NCI-H146 treated with DMSO at 0.1 percent for 48 hours (cell line): ENCODE data around the gene FREY1.

Experiments used
- DNase-seq: peaks from one replicate; lab custom pipeline; 2025; ENCODE audit not compliant: unreplicated experiment; lab: John Stamatoyannopoulos, UW

Gene FREY1

GRCh38 chr11:45872651-45873356 lies 34.3 kb downstream of the FREY1 start:
- DNase-seq = peak; percentile 15

- no peak for DNase-seq
Observed at GRCh38 chr11:45871638-45872037, 35.4 kb downstream of the FREY1 start.

- DNase-seq = no peak
Observed at GRCh38 chr11:45870706-45871105, 36.4 kb downstream of the FREY1 start.

DNA sequence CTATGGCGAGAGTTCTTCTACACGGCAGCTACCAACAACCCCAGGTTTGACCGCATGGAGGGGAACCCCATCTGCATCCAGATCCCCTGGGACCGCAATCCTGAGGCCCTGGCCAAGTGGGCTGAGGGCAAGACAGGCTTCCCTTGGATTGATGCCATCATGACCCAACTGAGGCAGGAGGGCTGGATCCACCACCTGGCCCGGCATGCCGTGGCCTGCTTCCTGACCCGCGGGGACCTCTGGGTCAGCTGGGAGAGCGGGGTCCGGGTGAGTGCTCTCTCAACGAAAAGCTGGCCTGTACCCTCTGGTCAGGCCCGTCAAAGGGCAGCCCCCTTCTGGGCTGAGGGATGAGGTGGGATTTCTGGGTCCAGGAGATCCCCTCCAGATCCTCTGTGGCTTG lies 37.5 kb downstream of the FREY1 start:
- DNase-seq = no peak

- DNase-seq = no peak
Observed at GRCh38 chr11:45864041-45864440, 43.0 kb downstream of the FREY1 start.

GRCh38 chr11:45860764-45861510 lies 46.1 kb downstream of the FREY1 start:
- DNase-seq = no peak

GRCh38 chr11:45860348-45860747 lies 46.7 kb downstream of the FREY1 start:
- DNase-seq = no peak

- DNase-seq = no peak
Observed at GRCh38 chr11:45859661-45860140, 47.4 kb downstream of the FREY1 start.

DNA sequence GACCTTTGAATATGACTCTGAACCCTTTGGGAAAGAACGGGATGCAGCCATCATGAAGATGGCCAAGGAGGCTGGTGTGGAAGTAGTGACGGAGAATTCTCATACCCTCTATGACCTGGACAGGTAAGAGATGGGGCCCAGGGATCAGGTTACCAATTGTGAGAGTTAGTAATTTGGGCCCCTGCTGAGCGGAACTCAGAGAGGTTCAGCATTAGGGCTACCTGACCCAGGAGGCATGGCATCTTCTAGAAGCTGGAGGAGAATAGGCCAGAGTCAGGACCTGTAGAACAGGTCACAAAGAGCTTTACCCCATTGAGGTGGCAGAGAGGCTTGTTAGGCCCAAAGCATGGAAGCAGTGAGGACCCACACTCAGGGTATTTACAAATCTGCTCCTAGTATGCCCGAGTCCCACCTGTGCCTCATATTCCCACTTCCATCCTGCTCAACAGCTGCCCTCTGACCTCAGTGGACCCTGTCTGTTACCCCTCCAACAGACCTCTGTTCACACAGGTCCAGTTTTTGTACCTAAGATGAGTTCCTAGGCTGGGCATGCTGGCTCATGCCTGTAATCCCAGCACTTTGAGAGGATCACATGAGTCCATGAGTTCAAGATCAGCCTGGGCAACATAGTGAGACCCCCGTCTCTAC lies 48.2 kb downstream of the FREY1 start:
- no peak for DNase-seq

GRCh38 chr11:45857961-45858474 lies 49.1 kb downstream of the FREY1 start:
- DNase-seq = no peak
